Hematopoietic multipotent progenitor cell treated with erythropoietin and hydrocortisone succinate and interleukin-3 and kit ligand, for 6 days (in vitro differentiated cells): ENCODE results near the gene PLEKHA5.

Source experiments
- DNase-seq: peaks from one replicate; pipeline ENCODE4 v3.0.0-alpha.2; 2015

The PLEKHA5 gene

DNA sequence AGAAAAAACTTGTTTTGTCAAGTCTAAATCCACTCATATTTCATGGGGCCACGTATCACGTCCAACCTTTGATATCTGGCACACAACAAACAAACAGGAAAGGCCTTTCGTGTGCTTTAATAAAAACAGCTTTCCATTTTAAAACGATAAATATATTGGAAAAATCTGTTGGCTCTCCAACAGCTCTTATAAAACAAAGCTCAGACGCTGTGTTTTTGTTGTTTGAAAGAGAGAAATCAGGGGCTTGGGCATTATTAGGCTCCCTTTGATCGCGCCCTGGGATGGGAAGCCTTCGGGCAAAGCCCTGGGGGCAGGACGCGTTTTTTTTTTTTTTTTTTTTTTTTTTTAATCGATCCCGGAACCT is 429 bp upstream of the PLEKHA5 start:
- DNase-seq = no peak

- peak; percentile 30 for DNase-seq
Measured at GRCh38 chr12:19130224-19131024, 891 bp downstream of the PLEKHA5 start.

DNA sequence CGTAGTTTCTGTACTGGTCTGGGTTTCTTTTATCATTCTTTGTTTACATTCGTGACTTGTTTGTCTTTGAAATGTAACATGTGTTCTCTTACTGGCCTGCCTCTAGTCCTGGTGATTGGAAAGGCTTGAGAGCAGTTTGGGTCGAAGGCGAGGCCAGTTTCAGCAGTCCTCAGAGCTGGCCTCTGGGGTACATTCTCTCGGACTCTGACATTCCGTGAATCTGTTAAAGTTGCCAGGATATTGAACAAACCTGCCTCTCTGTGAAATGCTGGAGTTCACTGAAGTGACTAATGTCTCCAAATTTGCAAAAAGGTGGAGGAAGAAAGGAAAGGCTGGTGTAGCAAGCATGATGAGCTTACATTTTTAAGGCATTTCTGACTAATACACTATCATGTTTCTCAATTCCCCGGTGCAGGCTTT is 1.5 kb downstream of the PLEKHA5 start:
- DNase-seq = peak; percentile 27

GRCh38 chr12:19138551-19138950 is 9.0 kb downstream of the PLEKHA5 start:
- no peak for DNase-seq

DNA sequence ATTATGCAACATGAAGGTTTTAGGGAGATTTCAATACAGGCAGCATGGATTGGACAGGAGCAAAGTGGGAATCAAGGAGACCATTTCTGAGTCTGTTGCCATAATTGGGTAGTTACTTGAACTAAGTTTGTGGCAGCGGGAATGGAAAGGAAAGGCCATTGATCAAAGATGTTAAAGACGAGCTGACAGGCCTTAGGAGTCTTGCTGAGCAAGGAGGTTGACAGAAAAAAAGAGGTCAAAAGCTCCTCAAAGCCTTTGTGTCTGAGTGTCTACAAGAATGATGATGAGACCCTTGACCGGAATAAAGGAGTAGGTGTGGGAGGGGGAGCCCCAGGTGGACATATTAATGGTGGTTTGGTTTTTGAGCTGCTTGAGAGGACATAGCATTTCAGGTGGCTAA is 9.4 kb downstream of the PLEKHA5 start:
- no peak for DNase-seq

- no peak for DNase-seq
Measured at GRCh38 chr12:19139615-19140194, 10.2 kb downstream of the PLEKHA5 start.

DNA sequence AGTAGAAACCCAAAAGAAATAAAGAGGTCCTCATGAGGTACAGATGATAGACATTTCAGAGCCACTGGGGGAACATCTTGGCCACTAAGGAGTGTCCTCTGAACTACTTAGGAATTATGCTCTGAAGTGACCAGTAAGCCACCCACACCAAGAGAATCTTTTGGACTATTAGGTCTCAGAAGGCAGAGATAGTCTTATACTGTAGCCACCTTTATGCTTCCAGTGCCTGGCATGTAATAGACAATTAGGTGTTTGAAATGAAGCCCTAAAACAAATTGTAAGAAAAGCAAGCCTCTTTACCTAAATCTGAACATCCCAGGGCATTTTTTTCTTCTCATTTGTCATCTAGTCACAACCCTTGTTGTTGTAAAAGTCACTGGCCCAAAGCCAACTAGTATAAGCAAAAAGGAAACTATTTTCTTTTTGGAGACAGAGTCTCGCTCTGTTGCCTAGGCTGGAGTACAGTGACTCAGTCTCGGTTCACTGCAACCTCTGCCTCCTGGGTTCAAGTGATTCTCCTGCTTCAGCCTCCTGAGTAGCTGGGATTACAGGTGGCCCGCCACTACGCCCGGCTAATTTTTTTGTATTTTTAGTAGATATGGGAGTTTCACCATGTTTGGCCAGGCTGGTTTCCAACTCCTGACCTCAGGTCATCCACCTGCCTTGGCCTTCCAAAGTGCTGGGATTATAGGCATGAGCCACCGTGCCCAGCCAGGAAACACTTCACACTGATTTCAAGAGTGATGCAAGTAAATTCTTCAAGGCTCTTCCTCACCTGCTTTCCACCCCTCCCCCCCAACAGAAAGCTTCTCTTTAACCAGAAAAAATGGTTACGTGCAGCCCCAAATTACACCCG is 11.1 kb downstream of the PLEKHA5 start:
- DNase-seq = no peak

- DNase-seq = no peak
Measured at GRCh38 chr12:19142499-19142898, 13.0 kb downstream of the PLEKHA5 start.

GRCh38 chr12:19144287-19144686 is 14.8 kb downstream of the PLEKHA5 start:
- DNase-seq = no peak

- no peak for DNase-seq
Measured at GRCh38 chr12:19144985-19145384, 15.5 kb downstream of the PLEKHA5 start.

DNA sequence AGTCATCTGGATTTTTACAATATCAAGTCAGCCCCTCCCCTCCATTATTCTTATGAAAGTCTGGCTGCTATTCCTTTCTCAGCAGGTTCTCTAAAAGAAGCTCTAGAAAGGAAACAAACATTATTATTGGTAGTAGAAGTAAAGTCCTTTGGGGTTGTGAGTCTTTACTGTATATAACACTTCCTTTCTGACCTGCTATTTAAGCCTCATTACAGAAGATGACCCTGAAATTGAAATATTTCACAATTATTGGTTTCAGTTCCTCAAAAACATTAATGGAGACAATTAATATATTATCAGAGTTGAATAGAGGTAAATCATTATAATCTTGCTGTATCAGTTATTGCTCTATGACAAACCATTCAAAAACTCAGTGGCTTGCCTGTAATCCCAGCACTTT is 19.3 kb downstream of the PLEKHA5 start:
- no peak for DNase-seq

DNA sequence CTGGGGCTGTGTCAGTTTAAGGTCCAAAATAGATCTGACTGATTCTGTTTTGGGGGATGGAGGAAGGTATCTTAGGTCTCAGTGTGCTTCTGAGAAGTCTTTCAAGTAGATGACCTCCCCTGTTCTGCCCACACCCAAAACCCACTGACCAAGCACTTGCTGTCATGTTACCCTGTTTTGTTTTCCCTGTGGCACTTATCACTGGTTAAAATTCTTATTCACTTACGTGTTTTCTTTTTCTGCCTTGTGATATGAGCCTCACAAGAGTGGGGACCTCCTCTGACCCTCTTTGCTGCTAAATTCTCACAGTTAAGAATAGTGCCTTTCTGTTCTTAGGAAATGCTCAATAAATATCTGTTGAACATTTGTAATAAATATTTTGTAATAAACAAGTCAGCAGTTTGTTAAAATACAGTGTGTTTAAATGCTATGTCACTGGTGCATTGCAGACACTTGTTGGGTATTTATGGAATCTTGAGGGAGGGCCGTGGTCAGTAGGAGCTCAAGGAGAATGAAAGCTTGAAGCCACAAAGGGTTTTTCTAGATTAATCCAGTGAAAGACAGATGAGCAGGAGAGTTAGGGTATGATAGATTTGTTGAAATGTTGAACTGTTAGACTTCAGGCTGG is 20.9 kb downstream of the PLEKHA5 start:
- no peak for DNase-seq

DNA sequence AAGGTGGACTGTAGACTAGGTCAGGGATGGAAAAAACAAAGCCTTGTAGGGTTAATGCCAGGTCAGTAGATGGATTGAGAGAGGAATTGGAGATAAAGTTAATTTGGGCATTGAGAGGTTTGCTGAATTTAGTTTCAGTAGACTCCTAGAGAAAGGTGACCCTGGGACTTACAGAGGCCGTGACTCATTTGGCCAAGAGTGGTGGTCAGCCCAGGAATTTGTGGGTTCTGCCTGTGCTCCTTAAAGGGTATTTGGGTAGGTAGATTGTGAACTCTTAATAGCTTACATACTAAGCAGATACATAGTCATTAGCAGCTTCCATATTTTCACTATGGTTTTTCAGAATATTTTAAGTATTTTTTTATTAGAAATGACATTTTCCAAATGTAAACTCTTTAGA is 21.8 kb downstream of the PLEKHA5 start:
- DNase-seq = no peak

DNA sequence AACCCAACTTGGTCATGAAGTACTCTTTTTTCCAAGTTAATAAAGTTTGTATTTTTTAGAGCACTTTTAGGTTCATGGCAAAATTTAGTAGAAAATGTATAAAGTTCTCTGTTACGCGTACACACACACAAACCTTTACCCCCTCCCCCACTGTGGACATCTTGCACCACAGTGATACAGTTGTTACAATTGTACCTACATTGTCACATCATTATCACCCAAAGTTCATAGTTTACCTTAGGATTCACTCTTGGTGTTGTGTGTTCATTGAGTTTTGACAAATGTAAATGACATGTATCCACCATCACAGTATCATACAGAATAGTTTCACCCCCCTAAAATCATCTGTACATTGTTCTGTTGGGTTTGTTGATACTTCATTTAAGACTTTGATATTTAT is 23.9 kb downstream of the PLEKHA5 start:
- DNase-seq = no peak

GRCh38 chr12:19154686-19155085 is 25.2 kb downstream of the PLEKHA5 start:
- no peak for DNase-seq

- no peak for DNase-seq
Measured at GRCh38 chr12:19155981-19156734, 26.6 kb downstream of the PLEKHA5 start.

- no peak for DNase-seq
Measured at GRCh38 chr12:19158923-19159322, 29.4 kb downstream of the PLEKHA5 start.

- no peak for DNase-seq
Measured at GRCh38 chr12:19161216-19161615, 31.7 kb downstream of the PLEKHA5 start.

- no peak for DNase-seq
Measured at GRCh38 chr12:19165451-19165850, 35.9 kb downstream of the PLEKHA5 start.

DNA sequence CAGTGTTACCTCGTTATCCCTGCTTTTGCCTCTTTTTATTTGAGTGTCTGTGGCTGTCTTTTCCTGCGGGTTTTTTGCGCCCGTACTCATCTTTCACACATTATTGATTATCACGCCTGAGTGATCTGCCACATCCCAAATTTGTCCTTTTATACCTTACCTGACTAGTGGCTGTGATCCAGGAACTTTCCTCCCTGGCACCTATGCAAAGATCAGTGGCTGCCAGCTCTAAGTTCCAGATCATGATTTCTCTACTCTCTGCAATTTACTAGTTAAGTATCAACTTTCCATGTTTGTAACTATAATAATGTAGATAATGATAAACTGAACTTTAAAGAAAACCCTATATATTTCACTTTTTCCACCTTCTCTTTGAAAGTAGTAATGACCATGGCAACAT is 36.9 kb downstream of the PLEKHA5 start:
- no peak for DNase-seq

DNA sequence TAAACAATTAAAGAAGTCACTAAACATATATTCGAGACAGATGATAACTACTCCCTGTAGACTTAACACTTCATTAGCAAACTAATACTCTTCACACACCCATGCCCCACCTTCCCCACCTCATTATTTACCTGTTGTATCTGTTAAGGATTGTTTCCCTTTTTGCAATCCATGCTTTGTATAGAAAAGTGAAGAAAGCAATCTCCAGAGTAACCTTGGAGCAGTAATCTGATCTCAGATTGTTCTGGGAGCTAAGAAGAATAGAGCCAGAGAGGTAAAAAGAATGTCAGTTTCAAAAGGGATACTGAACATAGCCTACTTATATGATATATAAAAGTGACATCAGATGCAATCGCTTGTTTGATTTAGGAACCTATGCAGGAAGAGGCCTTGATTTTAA is 37.4 kb downstream of the PLEKHA5 start:
- DNase-seq = no peak

GRCh38 chr12:19167708-19168107 is 38.2 kb downstream of the PLEKHA5 start:
- no peak for DNase-seq

DNA sequence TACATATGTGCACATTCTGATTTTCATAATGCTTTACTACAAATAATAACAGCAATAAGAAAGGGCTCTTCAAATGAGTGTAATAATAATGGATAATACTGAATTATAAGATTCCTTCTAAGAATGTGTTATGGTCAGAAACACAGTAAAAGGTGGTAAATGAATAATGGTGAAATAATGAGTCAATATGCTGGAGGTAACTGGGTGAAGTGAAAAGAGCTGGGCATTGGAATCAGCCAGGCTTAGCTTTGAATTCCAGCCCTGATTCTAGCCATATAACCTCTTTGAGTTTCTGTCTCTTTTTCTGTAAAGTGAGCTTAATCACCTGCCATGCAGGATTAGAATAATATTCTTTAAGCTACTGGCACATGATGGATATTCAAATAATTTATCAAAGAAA is 39.1 kb downstream of the PLEKHA5 start:
- DNase-seq = no peak
